Neural crest cell (in vitro differentiated cells): Measurements from ENCODE around the gene TMPRSS2. TPM values are rescaled to one million over a fixed set of nuclear protein-coding genes. Genes with fewer than 3 reads are reported as not detected.

Experiments used
- DNase-seq: peaks from one replicate; pipeline ENCODE4 v3.0.0; 2021; ENCODE audit warnings: low read depth, mixed read lengths, low spot score
- H3K27ac Mint-ChIP-seq: one replicate; pipeline ENCODE4 v1.8.0; 2021; ENCODE audit warnings: mild to moderate bottlenecking, mixed read lengths; ENCODE audit not compliant: unreplicated experiment
- H3K27me3 Mint-ChIP-seq: 2 replicates; pipeline ENCODE4 v1.8.0; 2021; ENCODE audit warnings: low read depth, mild to moderate bottlenecking, mixed read lengths
- H3K36me3 Mint-ChIP-seq: 2 replicates; pipeline ENCODE4 v1.8.0; 2021; ENCODE audit warnings: low read depth, mild to moderate bottlenecking, mixed read lengths
- H3K4me1 Mint-ChIP-seq: 2 replicates; pipeline ENCODE4 v1.8.0; 2021; ENCODE audit warnings: mixed read lengths
- H3K4me3 Mint-ChIP-seq: one replicate; pipeline ENCODE4 v1.8.0; 2021; ENCODE audit warnings: mild to moderate bottlenecking, mixed read lengths
- H3K9me3 Mint-ChIP-seq: 2 replicates; pipeline ENCODE4 v1.8.0; 2021; ENCODE audit warnings: mixed read lengths
- total RNA-seq: library from RNA; stranded (reverse); gene quantifications from 2 replicates; pipeline ENCODE4 v1.2.1, GENCODE V29; 2021
- TF ChIP-seq, protein P1 (sequence below): fragments of 200-600 bp; sonication (generic); conservative IDR thresholded peaks from 2 replicates; pipeline ENCODE4 v1.5.0; 2021; ENCODE audit warnings: antibody characterized with exemption, mild to moderate bottlenecking

Gene TMPRSS2
- total RNA-seq, 1 donor from 2014 or later: not detected

DNA sequence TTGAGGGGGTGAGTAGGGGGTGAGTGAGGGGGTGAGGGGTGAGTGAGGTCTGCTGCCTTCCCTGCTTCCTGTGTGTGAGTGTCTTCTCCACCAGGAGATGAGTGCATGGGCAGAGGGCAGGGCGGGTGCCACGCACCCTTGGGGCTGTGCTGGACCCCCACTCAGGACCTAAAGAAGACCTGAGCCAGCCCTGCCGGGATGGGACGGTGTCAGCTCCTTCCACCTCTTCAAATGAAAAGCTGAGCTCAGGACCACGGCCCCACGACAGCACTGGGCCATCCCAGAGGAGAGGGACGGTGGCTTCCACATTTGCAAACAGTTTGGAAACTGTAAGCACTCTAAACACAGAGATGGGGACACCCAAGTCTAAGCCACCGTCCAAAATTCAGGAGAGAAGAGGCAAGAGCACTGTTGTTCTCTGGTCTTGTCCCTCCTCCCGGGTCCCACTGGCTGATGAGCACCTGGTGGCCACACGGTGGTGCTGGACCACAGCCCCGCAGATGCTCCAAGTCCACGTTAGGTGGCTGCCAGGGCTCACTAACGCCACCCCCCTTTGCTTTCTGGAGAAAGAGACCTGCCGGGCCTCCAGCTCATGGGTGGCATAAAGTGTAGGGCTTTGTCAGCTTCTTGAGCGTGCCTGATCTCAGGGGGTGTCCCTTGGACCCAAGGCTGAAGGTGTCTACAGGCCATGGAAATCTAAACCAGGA lies 32.1 kb downstream of the TMPRSS2 start:
- Mint-ChIP-seq H3K4me1 (peaks cover 25% of the 10 kb centered on the region), H3K4me3 (no peak overlapping the region), H3K9me3 (no peaks in the 10 kb centered on the region), H3K27me3 (no peaks in the 10 kb centered on the region), H3K27ac (no peak overlapping the region), H3K36me3 (no peaks in the 10 kb centered on the region)
- TF ChIP-seq, protein P1, sequence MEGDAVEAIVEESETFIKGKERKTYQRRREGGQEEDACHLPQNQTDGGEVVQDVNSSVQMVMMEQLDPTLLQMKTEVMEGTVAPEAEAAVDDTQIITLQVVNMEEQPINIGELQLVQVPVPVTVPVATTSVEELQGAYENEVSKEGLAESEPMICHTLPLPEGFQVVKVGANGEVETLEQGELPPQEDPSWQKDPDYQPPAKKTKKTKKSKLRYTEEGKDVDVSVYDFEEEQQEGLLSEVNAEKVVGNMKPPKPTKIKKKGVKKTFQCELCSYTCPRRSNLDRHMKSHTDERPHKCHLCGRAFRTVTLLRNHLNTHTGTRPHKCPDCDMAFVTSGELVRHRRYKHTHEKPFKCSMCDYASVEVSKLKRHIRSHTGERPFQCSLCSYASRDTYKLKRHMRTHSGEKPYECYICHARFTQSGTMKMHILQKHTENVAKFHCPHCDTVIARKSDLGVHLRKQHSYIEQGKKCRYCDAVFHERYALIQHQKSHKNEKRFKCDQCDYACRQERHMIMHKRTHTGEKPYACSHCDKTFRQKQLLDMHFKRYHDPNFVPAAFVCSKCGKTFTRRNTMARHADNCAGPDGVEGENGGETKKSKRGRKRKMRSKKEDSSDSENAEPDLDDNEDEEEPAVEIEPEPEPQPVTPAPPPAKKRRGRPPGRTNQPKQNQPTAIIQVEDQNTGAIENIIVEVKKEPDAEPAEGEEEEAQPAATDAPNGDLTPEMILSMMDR: no peak
- no peak for DNase-seq

DNA sequence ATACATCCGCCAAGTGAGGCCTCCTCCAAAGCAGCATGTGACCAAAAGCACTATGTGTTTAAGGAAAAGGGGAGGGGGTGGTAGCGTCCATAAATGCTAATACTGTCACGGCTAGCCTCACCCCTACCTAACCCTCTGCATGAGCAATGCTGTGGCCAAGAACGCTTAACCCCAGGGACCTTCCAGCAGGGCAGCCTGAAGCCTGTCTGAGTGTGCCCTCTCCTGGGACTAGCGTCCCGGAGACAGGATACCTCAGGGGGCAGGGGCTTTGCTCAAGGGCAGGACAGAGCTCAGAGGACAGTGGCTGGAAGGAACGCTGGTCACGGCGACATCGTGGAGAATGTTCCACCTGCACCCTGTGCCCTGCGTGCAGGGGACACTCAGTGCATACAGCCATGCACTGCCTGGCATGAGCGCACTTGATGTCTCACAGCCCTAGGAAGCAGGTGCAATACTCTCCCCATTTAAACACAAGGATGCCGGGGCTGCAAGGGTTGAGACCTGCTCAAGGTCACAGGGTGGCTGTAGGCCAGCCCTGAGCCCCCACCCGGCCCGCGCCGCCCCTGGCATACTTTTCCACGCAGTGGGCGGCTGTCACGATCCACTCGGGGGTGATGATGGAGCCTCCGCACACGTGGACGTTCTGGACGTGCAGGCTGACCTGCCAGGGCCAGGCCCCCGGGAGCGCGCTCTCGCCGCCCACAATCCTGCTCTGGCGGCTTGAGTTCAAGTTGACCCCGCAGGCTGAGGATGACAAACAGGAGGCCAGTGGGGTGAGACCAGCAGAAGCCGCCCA lies 35.0 kb downstream of the TMPRSS2 start:
- Mint-ChIP-seq H3K4me1 (peaks cover 21% of the 10 kb centered on the region), H3K9me3 (no peaks in the 10 kb centered on the region), H3K36me3 (no peaks in the 10 kb centered on the region), H3K27ac (no peak overlapping the region), H3K27me3 (no peaks in the 10 kb centered on the region), H3K4me3 (no peak overlapping the region)
- TF ChIP-seq, protein P1: no peak
- DNase-seq: no peak

DNA sequence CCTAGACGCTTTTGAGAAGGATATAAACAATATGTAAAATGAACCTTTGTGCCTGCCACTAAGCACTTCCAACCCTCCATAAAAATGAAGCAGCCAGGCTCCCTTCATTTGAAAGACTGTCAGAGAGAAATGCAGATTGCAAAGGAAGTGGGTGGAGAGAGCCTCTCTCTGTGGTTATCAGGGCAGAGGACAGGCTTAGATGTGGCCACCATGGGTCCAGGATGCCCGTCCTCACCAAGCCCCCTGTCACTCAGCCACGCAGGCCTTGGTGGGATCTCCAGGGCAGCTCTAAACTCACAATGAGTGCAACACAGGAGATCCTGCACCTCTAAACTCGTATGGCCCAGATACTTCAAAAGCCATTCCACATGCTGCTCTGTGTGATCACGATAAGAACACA lies 37.9 kb downstream of the TMPRSS2 start:
- TF ChIP-seq, protein P1: no peak
- DNase-seq: no peak
- Mint-ChIP-seq H3K27ac (peak overlapping the region; percentile 69), H3K4me1 (peaks cover 11% of the 10 kb centered on the region), H3K9me3 (no peaks in the 10 kb centered on the region), H3K36me3 (no peaks in the 10 kb centered on the region), H3K4me3 (no peak overlapping the region), H3K27me3 (no peaks in the 10 kb centered on the region)

DNA sequence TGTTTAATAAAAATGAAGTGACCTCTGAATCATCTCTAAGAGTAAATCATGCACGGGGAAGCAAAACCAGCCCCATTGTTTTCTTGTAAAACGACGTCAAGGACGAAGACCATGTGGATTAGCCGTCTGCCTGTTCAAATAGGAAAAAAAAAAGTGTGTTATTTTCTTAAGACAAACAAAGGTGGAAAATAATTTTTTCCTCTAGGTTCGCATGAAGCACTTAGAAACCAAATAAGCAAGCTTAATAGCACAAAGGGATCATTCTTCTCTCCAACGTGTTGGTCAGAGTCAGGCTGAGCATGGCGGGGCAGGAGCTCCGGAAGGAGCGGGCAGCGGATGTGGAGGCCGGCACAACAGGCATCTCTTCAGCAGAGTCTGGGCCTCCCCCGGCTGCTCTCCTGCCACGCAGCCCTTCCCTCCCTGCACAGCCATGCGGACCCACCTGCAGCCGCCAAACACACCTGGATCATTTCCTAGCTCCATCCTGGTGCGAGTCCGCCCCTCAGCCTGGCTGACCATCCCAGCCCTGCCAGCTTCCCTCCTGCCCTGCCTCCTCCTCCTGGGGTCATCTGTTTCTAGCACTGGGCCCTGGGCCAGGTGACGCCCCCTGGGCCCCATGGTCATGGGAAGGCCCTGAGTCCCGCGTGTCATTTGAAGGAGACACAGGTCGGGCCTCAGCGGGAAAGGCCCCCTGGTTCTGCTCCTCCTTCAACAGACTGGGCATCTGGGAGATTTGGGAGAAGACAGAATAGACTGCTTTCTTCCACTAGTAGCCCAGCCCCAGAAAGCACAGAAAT lies 41.7 kb downstream of the TMPRSS2 start:
- Mint-ChIP-seq H3K36me3 (peaks cover 6% of the 10 kb centered on the region), H3K27me3 (no peaks in the 10 kb centered on the region), H3K4me1 (peaks cover 11% of the 10 kb centered on the region), H3K9me3 (peaks cover 11% of the 10 kb centered on the region), H3K4me3 (no peak overlapping the region), H3K27ac (peak overlapping the region; percentile 43)
- TF ChIP-seq, protein P1: no peak
- no peak for DNase-seq

DNA sequence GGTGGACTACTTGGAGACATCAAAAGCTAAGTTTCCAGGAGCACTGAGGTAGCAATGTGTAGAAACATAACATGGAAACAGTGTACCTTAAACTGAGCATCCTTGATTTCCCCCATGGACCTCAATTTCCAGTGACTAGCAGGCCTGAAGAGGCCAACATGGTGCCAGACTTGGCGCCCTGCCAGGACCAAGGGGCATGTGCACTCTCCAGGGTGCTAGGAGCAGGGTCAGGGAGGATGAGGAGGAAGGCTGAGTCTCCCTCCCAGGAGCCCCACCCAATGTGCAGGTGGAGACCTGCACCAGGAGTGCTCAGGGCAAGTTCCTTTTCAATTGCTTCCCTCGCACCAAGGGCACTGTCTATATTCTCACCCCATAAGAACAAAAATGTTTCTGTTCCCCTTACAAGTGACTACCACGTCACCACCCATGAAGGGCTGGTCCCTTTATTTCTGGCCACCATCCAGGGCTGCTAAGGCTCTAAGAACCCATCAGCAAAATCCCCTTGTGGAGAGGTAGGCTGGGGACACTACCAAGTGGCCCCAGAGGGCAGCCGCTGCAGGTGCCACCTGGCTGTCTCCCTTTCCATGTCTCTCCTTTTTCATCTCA lies 42.7 kb downstream of the TMPRSS2 start:
- H3K4me1 Mint-ChIP-seq: peaks cover 17% of the 10 kb centered on the region
- DNase-seq: no peak
- H3K36me3 Mint-ChIP-seq: peaks cover 6% of the 10 kb centered on the region
- no peak overlapping the region for H3K27ac Mint-ChIP-seq
- peaks cover 11% of the 10 kb centered on the region for H3K9me3 Mint-ChIP-seq
- H3K27me3 Mint-ChIP-seq: no peaks in the 10 kb centered on the region
- H3K4me3 Mint-ChIP-seq: no peak overlapping the region
- TF ChIP-seq, protein P1: no peak
